GM12878 (cell line): ENCODE data around the gene JDP2. TPM values are rescaled to one million over a fixed set of nuclear protein-coding genes. Genes with fewer than 3 reads are reported as not detected.
A peak's percentile ranks its signal among the peaks of the same experiment; 100 is the strongest.

Experiments used
- ATF7 ChIP-seq: fragments of 450-650 bp; IDR thresholded peaks from 2 replicates; pipeline ENCODE4 v1.6.1; 2016; ENCODE audit warnings: low read depth, mild to moderate bottlenecking
- BHLHE40 ChIP-seq, 2 experiments: fragments of 450-650 bp in 1 of 2; IDR thresholded peaks; 2 replicates each; pipeline ENCODE4 v1.6.1; 2011 to 2017; ENCODE audit warnings: low read depth in 2 of 2, borderline replicate concordance in 1 of 2, improper control_type of control experiment in 1 of 2, low read length in 1 of 2, mild to moderate bottlenecking in 1 of 2
- CBFB ChIP-seq: IDR thresholded peaks from 2 replicates; pipeline ENCODE4 v1.6.1; 2016; ENCODE audit warnings: antibody characterized with exemption, low read depth
- CREB1 ChIP-seq: IDR thresholded peaks from 2 replicates; pipeline ENCODE4 v1.6.1; 2012; ENCODE audit warnings: low read depth, mild to moderate bottlenecking, inconsistent platforms
- CREM ChIP-seq: IDR thresholded peaks from 2 replicates; pipeline ENCODE4 v1.6.1; 2014; ENCODE audit warnings: antibody characterized with exemption, low read depth
- DPF2 ChIP-seq: fragments of 450-650 bp; IDR thresholded peaks from 2 replicates; pipeline ENCODE4 v1.6.1; 2017; ENCODE audit warnings: mild to moderate bottlenecking
- EGR1 ChIP-seq, 2 experiments: IDR thresholded peaks; 1 replicate in 1 of 2; 2 replicates in 1 of 2; pipeline ENCODE4 v1.6.1; 2011 to 2012; ENCODE audit warnings: low read depth in 2 of 2, low read length in 2 of 2, borderline replicate concordance in 1 of 2, mild to moderate bottlenecking in 1 of 2, moderate library complexity in 1 of 2
- FOXM1 ChIP-seq: IDR thresholded peaks from 2 replicates; pipeline ENCODE4 v1.6.1; 2012; ENCODE audit warnings: low read depth, mild to moderate bottlenecking, inconsistent platforms, low read length, moderate library complexity
- JUNB ChIP-seq: IDR thresholded peaks from 2 replicates; pipeline ENCODE4 v1.6.1; 2016; ENCODE audit warnings: antibody characterized with exemption, mild to moderate bottlenecking
- LARP7 ChIP-seq: fragments of 450-650 bp; IDR thresholded peaks from 2 replicates; pipeline ENCODE4 v1.6.1; 2017; ENCODE audit warnings: mild to moderate bottlenecking
- MTA3 ChIP-seq: IDR thresholded peaks from 2 replicates; pipeline ENCODE4 v1.6.1; 2012; ENCODE audit warnings: low read length, inconsistent platforms, borderline replicate concordance
- MXI1 ChIP-seq: fragments of 150-350 bp; IDR thresholded peaks from 2 replicates; pipeline ENCODE4 v1.6.1; 2011; ENCODE audit warnings: low read depth, mild to moderate bottlenecking, inconsistent platforms, low read length, improper control_type of control experiment
- NFIC ChIP-seq: IDR thresholded peaks from 2 replicates; pipeline ENCODE4 v1.6.1; 2012; ENCODE audit warnings: low read depth, mild to moderate bottlenecking, inconsistent platforms, low read length, moderate library complexity
- PAX5 ChIP-seq: IDR thresholded peaks from 2 replicates; pipeline ENCODE4 v1.6.1; 2011; ENCODE audit warnings: low read depth, low read length, borderline replicate concordance
- POLR2A ChIP-seq: IDR thresholded peaks from 2 replicates; pipeline ENCODE4 v1.6.1; 2011; ENCODE audit warnings: low read depth, mild to moderate bottlenecking, low read length
- RELA ChIP-seq: fragments of 450-650 bp; IDR thresholded peaks from 2 replicates; pipeline ENCODE4 v1.8.0; 2014; ENCODE audit warnings: borderline replicate concordance; ENCODE audit not compliant: partially characterized antibody
- RUNX3 ChIP-seq: IDR thresholded peaks from 2 replicates; pipeline ENCODE4 v1.6.1; 2012; ENCODE audit warnings: low read length, inconsistent platforms
- TCF7 ChIP-seq: IDR thresholded peaks from 2 replicates; pipeline ENCODE4 v1.6.1; 2014; ENCODE audit warnings: antibody characterized with exemption, borderline replicate concordance
- ZNF217 ChIP-seq: fragments of 450-650 bp; IDR thresholded peaks from 2 replicates; pipeline ENCODE4 v1.6.1; 2017; ENCODE audit warnings: antibody characterized with exemption, mild to moderate bottlenecking
- ZNF274 ChIP-seq: IDR thresholded peaks from one replicate; pipeline ENCODE4 v1.8.0; 2011; ENCODE audit not compliant: insufficient read length, insufficient read depth
- ZNF384 ChIP-seq: IDR thresholded peaks from 2 replicates; pipeline ENCODE4 v1.6.1; 2012; ENCODE audit warnings: low read depth, mild to moderate bottlenecking, low read length, improper control_type of control experiment, borderline replicate concordance
- polyA plus RNA-seq, 11 experiments: library from polyadenylated mRNA; depleted of rRNA in 4 of 11; unstranded in 6 of 11; stranded (reverse) in 5 of 11; fragments of >200 nt; fragmentation: Nextera tagmentation in 4 of 11; fragmentation: Illumina TruSeq in 1 of 11; extraction: Ambion mirVana in 4 of 11; extraction: Trizol in 1 of 11; gene quantifications; 1 replicate in 1 of 11; 2 replicates in 10 of 11; pipeline versions ENCODE4 v1.2.1 to v1.2.3, GENCODE V29; 2011 to 2016; ENCODE audit warnings: inconsistent platforms in 2 of 11, missing spikeins in 2 of 11, low read depth in 1 of 11
- total RNA-seq, 4 experiments: library from RNA; depleted of rRNA in 3 of 4; stranded (reverse); fragments of >200 nt in 3 of 4; fragmentation: Illumina TruSeq in 1 of 4; extraction: Trizol in 1 of 4; gene quantifications; 2 replicates each; pipeline versions ENCODE4 v1.2.1 to v1.2.3, GENCODE V29; 2013 to 2021
- TF ChIP-seq, protein P1 (sequence below): fragments of 450-650 bp; IDR thresholded peaks from 2 replicates; pipeline ENCODE4 v1.6.1; 2017; ENCODE audit warnings: low read depth, mild to moderate bottlenecking, moderate library complexity
- TF ChIP-seq, protein P2 (sequence below): fragments of 450-650 bp; IDR thresholded peaks from 2 replicates; pipeline ENCODE4 v1.6.1; 2017; ENCODE audit warnings: mild to moderate bottlenecking, low read depth, inconsistent platforms; ENCODE audit not compliant: poor library complexity, severe bottlenecking
- TF ChIP-seq, protein P3 (sequence below): fragments of 450-650 bp; IDR thresholded peaks from 2 replicates; pipeline ENCODE4 v1.6.1; 2017; ENCODE audit warnings: mild to moderate bottlenecking, moderate library complexity

Gene JDP2
- total and polyA plus RNA-seq, 10 of the 15 experiments (the other 5 are each of a cell fraction or from before 2014, with no cell fraction given): 0.71 to 21.3 (median 11.2) TPM

- TF ChIP-seq, protein P1, sequence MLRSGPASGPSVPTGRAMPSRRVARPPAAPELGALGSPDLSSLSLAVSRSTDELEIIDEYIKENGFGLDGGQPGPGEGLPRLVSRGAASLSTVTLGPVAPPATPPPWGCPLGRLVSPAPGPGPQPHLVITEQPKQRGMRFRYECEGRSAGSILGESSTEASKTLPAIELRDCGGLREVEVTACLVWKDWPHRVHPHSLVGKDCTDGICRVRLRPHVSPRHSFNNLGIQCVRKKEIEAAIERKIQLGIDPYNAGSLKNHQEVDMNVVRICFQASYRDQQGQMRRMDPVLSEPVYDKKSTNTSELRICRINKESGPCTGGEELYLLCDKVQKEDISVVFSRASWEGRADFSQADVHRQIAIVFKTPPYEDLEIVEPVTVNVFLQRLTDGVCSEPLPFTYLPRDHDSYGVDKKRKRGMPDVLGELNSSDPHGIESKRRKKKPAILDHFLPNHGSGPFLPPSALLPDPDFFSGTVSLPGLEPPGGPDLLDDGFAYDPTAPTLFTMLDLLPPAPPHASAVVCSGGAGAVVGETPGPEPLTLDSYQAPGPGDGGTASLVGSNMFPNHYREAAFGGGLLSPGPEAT: peak; percentile 79; the same call in 1 of the 2 replicates
- TF ChIP-seq ZNF384 (peak; percentile 95), ATF7 (peak; percentile 56; the same call in 1 of the 2 replicates), TCF7 (0 out of 2 replicates have a peak, but pooled peaks have one; percentile 26), FOXM1 (peak; percentile 82; the same call in 1 of the 2 replicates), BHLHE40 (IDR thresholded peaks at IDR 0.05; ENCODE audit: borderline replicate concordance in 1 of 2, low read depth in 2 of 2, low read length in 1 of 2) (peak; percentile 74 to 79), DPF2 (peak; percentile 57; the same call in 1 of the 2 replicates), RELA (no peak), CREM (peak; percentile 63; the same call in 1 of the 2 replicates), NFIC (peak; percentile 91), MTA3 (peak; percentile 81; the same call in 1 of the 2 replicates), LARP7 (no peak), JUNB (peak; percentile 76), EGR1 (IDR thresholded peaks at IDR 0.05; ENCODE audit: borderline replicate concordance in 1 of 2, low read depth in 2 of 2, low read length in 2 of 2) (0 out of 3 replicates have a peak, but pooled peaks of 1 of the 2 experiments have one; percentile 12), ZNF217 (peak; percentile 59; the same call in 1 of the 2 replicates), CBFB (peak; percentile 78), POLR2A (no peak), CREB1 (0 out of 2 replicates have a peak, but pooled peaks have one; percentile 37), ZNF274 (no peak), MXI1 (peak; percentile 49; the same call in 1 of the 2 replicates), RUNX3 (peak; percentile 87), PAX5 (peak; percentile 97)
- TF ChIP-seq, protein P2, sequence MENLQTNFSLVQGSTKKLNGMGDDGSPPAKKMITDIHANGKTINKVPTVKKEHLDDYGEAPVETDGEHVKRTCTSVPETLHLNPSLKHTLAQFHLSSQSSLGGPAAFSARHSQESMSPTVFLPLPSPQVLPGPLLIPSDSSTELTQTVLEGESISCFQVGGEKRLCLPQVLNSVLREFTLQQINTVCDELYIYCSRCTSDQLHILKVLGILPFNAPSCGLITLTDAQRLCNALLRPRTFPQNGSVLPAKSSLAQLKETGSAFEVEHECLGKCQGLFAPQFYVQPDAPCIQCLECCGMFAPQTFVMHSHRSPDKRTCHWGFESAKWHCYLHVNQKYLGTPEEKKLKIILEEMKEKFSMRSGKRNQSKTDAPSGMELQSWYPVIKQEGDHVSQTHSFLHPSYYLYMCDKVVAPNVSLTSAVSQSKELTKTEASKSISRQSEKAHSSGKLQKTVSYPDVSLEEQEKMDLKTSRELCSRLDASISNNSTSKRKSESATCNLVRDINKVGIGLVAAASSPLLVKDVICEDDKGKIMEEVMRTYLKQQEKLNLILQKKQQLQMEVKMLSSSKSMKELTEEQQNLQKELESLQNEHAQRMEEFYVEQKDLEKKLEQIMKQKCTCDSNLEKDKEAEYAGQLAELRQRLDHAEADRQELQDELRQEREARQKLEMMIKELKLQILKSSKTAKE: peak; percentile 88
- TF ChIP-seq, protein P3, sequence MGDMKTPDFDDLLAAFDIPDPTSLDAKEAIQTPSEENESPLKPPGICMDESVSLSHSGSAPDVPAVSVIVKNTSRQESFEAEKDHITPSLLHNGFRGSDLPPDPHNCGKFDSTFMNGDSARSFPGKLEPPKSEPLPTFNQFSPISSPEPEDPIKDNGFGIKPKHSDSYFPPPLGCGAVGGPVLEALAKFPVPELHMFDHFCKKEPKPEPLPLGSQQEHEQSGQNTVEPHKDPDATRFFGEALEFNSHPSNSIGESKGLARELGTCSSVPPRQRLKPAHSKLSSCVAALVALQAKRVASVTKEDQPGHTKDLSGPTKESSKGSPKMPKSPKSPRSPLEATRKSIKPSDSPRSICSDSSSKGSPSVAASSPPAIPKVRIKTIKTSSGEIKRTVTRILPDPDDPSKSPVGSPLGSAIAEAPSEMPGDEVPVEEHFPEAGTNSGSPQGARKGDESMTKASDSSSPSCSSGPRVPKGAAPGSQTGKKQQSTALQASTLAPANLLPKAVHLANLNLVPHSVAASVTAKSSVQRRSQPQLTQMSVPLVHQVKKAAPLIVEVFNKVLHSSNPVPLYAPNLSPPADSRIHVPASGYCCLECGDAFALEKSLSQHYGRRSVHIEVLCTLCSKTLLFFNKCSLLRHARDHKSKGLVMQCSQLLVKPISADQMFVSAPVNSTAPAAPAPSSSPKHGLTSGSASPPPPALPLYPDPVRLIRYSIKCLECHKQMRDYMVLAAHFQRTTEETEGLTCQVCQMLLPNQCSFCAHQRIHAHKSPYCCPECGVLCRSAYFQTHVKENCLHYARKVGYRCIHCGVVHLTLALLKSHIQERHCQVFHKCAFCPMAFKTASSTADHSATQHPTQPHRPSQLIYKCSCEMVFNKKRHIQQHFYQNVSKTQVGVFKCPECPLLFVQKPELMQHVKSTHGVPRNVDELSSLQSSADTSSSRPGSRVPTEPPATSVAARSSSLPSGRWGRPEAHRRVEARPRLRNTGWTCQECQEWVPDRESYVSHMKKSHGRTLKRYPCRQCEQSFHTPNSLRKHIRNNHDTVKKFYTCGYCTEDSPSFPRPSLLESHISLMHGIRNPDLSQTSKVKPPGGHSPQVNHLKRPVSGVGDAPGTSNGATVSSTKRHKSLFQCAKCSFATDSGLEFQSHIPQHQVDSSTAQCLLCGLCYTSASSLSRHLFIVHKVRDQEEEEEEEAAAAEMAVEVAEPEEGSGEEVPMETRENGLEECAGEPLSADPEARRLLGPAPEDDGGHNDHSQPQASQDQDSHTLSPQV: no peak
Observed at GRCh38 chr14:75499084-75499875, 71.5 kb downstream of the JDP2 start (continued).
